Stimulated activated naive CD4-positive, alpha-beta T cell (primary cell): ENCODE data around the gene NEB.
"Not testable (repeated sequence)": the region's sequence is repeated elsewhere in the genome, so short reads cannot be mapped to it uniquely, and the experiment has no call there.

Experiments used
- DNase-seq, 6 experiments: peaks; one replicate each; lab custom pipeline; 2025; lab: John Stamatoyannopoulos, UW

NEB gene

GRCh38 chr2:151611351-151611750 is 122.9 kb downstream of the NEB start:
- DNase-seq, result no peak

- no peak for DNase-seq
These were observed 124.0 kb downstream of the NEB start for GRCh38 chr2:151610310-151610709.

GRCh38 chr2:151609705-151610104 is 124.6 kb downstream of the NEB start:
- no peak for DNase-seq

- not testable (repeated sequence) for DNase-seq
These were observed 126.5 kb downstream of the NEB start for GRCh38 chr2:151607459-151608424.

GRCh38 chr2:151603530-151603929 is 130.7 kb downstream of the NEB start:
- DNase-seq, result not testable (repeated sequence)

GRCh38 chr2:151602402-151602801 is 131.9 kb downstream of the NEB start:
- DNase-seq, result not testable (repeated sequence)

- not testable (repeated sequence) for DNase-seq
These were observed 132.5 kb downstream of the NEB start for GRCh38 chr2:151601803-151602202.

GRCh38 chr2:151596903-151597608 is 137.2 kb downstream of the NEB start:
- not testable (repeated sequence) for DNase-seq

GRCh38 chr2:151591908-151592255 is 142.4 kb downstream of the NEB start:
- not testable (repeated sequence) for DNase-seq

- peak in 1 of 6 experiments; percentile 10 for DNase-seq
These were observed 142.9 kb downstream of the NEB start for GRCh38 chr2:151591250-151591907.

GRCh38 chr2:151581300-151581699 is 153.0 kb downstream of the NEB start:
- DNase-seq, result not testable (repeated sequence)

GRCh38 chr2:151580697-151581096 is 153.6 kb downstream of the NEB start:
- DNase-seq, result not testable (repeated sequence)

- no peak for DNase-seq
These were observed 157.2 kb downstream of the NEB start for GRCh38 chr2:151577116-151577515.

GRCh38 chr2:151576080-151576479 is 158.2 kb downstream of the NEB start:
- DNase-seq, result no peak

- no peak for DNase-seq
These were observed 158.9 kb downstream of the NEB start for GRCh38 chr2:151575338-151575737.

GRCh38 chr2:151570191-151570590 is 164.1 kb downstream of the NEB start:
- no peak for DNase-seq

GRCh38 chr2:151569167-151569566 is 165.1 kb downstream of the NEB start:
- DNase-seq, result no peak

- DNase-seq, result no peak
These were observed 165.8 kb downstream of the NEB start for GRCh38 chr2:151568501-151568900.

- DNase-seq, result no peak
These were observed 167.3 kb downstream of the NEB start for GRCh38 chr2:151567006-151567405.

GRCh38 chr2:151562398-151562797 is 171.9 kb downstream of the NEB start:
- DNase-seq, result no peak

- DNase-seq, result no peak
These were observed 174.0 kb downstream of the NEB start for GRCh38 chr2:151560289-151560688.

- not testable (repeated sequence) for DNase-seq
These were observed 174.8 kb downstream of the NEB start for GRCh38 chr2:151559431-151559830.
